GM23338 (cell line): ENCODE results near the gene TM7SF2. TPM values are rescaled to one million over a fixed set of nuclear protein-coding genes. Genes with fewer than 3 reads are reported as not detected.

Experiments
- ATAC-seq: fragments of 200-7000 bp; cut with Tn5 transposase; 3 replicates; pipeline ENCODE4 v1.9.1; 2020
- DNase-seq: peaks from one replicate; pipeline ENCODE4 v3.0.0-alpha.2; 2015; ENCODE audit warnings: low spot score
- H2AFZ ChIP-seq: fragments of 200-600 bp; sonication (generic); 2 replicates; pipeline ENCODE4 v1.8.0; 2016; ENCODE audit warnings: antibody characterized with exemption, mild to moderate bottlenecking, moderate library complexity
- H3F3A ChIP-seq: fragments of 200-600 bp; sonication (generic); replicated peaks from 2 replicates; pipeline ENCODE4 v1.8.0; 2017; ENCODE audit warnings: antibody characterized with exemption, mixed run types, low read depth
- H3K27ac ChIP-seq: fragments of 200-600 bp; sonication (generic); 2 replicates; pipeline ENCODE4 v1.6.1; 2016; ENCODE audit warnings: low read depth
- H3K27me3 ChIP-seq: fragments of 200-600 bp; sonication (generic); 2 replicates; pipeline ENCODE4 v1.8.0; 2016; ENCODE audit warnings: mild to moderate bottlenecking, mixed run types, moderate library complexity; ENCODE audit not compliant: insufficient read depth
- H3K36me3 ChIP-seq: fragments of 200-600 bp; sonication (generic); 2 replicates; pipeline ENCODE4 v1.8.0; 2016; ENCODE audit warnings: mild to moderate bottlenecking; ENCODE audit not compliant: insufficient read depth
- H3K4me1 ChIP-seq: fragments of 200-600 bp; sonication (generic); 2 replicates; pipeline ENCODE4 v1.8.0; 2016; ENCODE audit warnings: mild to moderate bottlenecking, moderate library complexity; ENCODE audit not compliant: insufficient read depth
- H3K4me2 ChIP-seq: fragments of 200-600 bp; sonication (generic); 2 replicates; pipeline ENCODE4 v1.7.1; 2017; ENCODE audit warnings: mixed run types
- H3K4me3 ChIP-seq: fragments of 200-600 bp; sonication (generic); 2 replicates; pipeline ENCODE4 v1.6.1; 2016; ENCODE audit warnings: mixed run types
- H3K79me2 ChIP-seq: fragments of 200-600 bp; sonication (generic); replicated peaks from 2 replicates; pipeline ENCODE4 v1.8.0; 2017; ENCODE audit warnings: mild to moderate bottlenecking; ENCODE audit not compliant: insufficient read depth
- H3K9me2 ChIP-seq: fragments of 200-600 bp; sonication (generic); 2 replicates; pipeline ENCODE4 v1.8.0; 2017; ENCODE audit not compliant: insufficient read depth
- H4K20me1 ChIP-seq: fragments of 200-600 bp; sonication (generic); replicated peaks from 2 replicates; pipeline ENCODE4 v1.8.0; 2017; ENCODE audit warnings: mild to moderate bottlenecking; ENCODE audit not compliant: insufficient read depth
- H3K27ac Mint-ChIP-seq: 2 replicates; pipeline ENCODE4 v1.8.0; 2020; ENCODE audit warnings: inconsistent platforms, mild to moderate bottlenecking, moderate library complexity, mixed read lengths
- H3K27me3 Mint-ChIP-seq: 3 replicates; pipeline ENCODE4 v1.8.0; 2022; ENCODE audit warnings: low read depth, mild to moderate bottlenecking, moderate library complexity, mixed read lengths, inconsistent platforms; ENCODE audit not compliant: insufficient read depth, poor library complexity
- H3K36me3 Mint-ChIP-seq: 3 replicates; pipeline ENCODE4 v1.8.0; 2021; ENCODE audit warnings: low read depth, mild to moderate bottlenecking, inconsistent platforms, moderate library complexity, mixed read lengths
- H3K4me1 Mint-ChIP-seq: 3 replicates; pipeline ENCODE4 v1.8.0; 2020; ENCODE audit warnings: mild to moderate bottlenecking, inconsistent platforms, mixed read lengths
- H3K4me3 Mint-ChIP-seq: 3 replicates; pipeline ENCODE4 v1.8.0; 2021; ENCODE audit warnings: moderate library complexity, mild to moderate bottlenecking, inconsistent platforms, mixed read lengths
- H3K9me3 Mint-ChIP-seq: 3 replicates; pipeline ENCODE4 v1.8.0; 2020; ENCODE audit warnings: moderate library complexity, mild to moderate bottlenecking, inconsistent platforms, mixed read lengths
- CTCF ChIP-seq, 2 experiments: fragments of 200-600 bp in 1 of 2; sonication (generic) in 1 of 2; conservative IDR thresholded peaks; 2 replicates each; pipeline versions ENCODE4 v1.5.1 to v1.6.1; 2016 to 2017; ENCODE audit warnings: antibody characterized with exemption in 2 of 2, low read depth in 2 of 2, mild to moderate bottlenecking in 2 of 2, moderate library complexity in 1 of 2
- EZH2 ChIP-seq: fragments of 200-600 bp; sonication (generic); IDR thresholded peaks from one replicate; pipeline ENCODE4 v1.8.0; 2017; ENCODE audit warnings: antibody characterized with exemption, mild to moderate bottlenecking, low read depth; ENCODE audit not compliant: unreplicated experiment
- EZH2phosphoT487 ChIP-seq: fragments of 200-600 bp; sonication (generic); IDR thresholded peaks from one replicate; pipeline ENCODE4 v1.8.1; 2018; ENCODE audit warnings: antibody characterized with exemption; ENCODE audit not compliant: unreplicated experiment
- JUNB ChIP-seq: IDR thresholded peaks from one replicate; pipeline ENCODE4 v1.6.1; 2016; ENCODE audit warnings: antibody characterized with exemption; ENCODE audit not compliant: unreplicated experiment
- NANOG ChIP-seq: IDR thresholded peaks from 2 replicates; pipeline ENCODE4 v1.6.1; 2016; ENCODE audit warnings: antibody characterized with exemption, borderline replicate concordance
- POLR2AphosphoS5 ChIP-seq: IDR thresholded peaks from 2 replicates; pipeline ENCODE4 v1.6.1; 2016; ENCODE audit warnings: antibody characterized with exemption, low read depth
- REST ChIP-seq: IDR thresholded peaks from one replicate; pipeline ENCODE4 v1.6.1; 2018; ENCODE audit warnings: antibody characterized with exemption; ENCODE audit not compliant: unreplicated experiment
- STAT1 ChIP-seq: IDR thresholded peaks from one replicate; pipeline ENCODE4 v1.6.1; 2016; ENCODE audit warnings: antibody characterized with exemption; ENCODE audit not compliant: unreplicated experiment
- ZNF331 ChIP-seq: fragments of 250-450 bp; sonication (Bioruptor Pico); IDR thresholded peaks from 2 replicates; pipeline ENCODE4 v1.5.0; 2020; ENCODE audit warnings: low read depth, mild to moderate bottlenecking, moderate library complexity
- polyA plus RNA-seq: library from polyadenylated mRNA; unstranded; fragments of >200 nt; fragmentation: Nextera tagmentation; extraction: Ambion mirVana; gene quantifications from 2 replicates; pipeline ENCODE4 v1.2.1, GENCODE V29; 2016
- total RNA-seq: library from RNA; depleted of rRNA; stranded (reverse); fragments of >200 nt; shearing (Covaris generic); gene quantifications from 2 replicates; pipeline ENCODE4 v1.2.3, GENCODE V29; 2014
- TF ChIP-seq, protein P1 (sequence below): fragments of 250-450 bp; sonication (Bioruptor Pico); IDR thresholded peaks from 2 replicates; pipeline ENCODE4 v1.5.0; 2020; ENCODE audit warnings: mild to moderate bottlenecking, moderate library complexity

The TM7SF2 gene
- total and polyA plus RNA-seq, 2 experiments from 2014 or later = 43.5 to 82.3 TPM

DNA sequence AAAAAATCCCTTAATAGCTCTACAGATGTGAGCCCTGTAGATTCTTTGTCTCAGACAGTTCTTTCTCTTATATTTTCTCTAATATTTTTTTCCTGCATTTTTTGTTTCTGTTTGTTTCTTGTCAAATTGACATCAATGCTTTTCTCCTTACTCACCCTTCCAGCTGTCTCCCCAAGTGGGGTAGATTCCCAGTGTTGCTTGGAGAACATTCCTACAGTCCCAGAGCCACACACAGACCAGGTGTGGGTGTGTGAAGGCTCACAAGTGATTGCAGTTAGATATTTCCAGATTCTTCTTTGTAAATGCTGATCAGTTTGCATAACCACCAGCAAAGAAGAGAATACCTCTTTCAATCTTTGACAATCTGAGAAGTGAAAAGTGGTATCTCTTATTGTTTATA, 8.2 kb upstream of the TM7SF2 start (continued):
- TF ChIP-seq, protein P1, sequence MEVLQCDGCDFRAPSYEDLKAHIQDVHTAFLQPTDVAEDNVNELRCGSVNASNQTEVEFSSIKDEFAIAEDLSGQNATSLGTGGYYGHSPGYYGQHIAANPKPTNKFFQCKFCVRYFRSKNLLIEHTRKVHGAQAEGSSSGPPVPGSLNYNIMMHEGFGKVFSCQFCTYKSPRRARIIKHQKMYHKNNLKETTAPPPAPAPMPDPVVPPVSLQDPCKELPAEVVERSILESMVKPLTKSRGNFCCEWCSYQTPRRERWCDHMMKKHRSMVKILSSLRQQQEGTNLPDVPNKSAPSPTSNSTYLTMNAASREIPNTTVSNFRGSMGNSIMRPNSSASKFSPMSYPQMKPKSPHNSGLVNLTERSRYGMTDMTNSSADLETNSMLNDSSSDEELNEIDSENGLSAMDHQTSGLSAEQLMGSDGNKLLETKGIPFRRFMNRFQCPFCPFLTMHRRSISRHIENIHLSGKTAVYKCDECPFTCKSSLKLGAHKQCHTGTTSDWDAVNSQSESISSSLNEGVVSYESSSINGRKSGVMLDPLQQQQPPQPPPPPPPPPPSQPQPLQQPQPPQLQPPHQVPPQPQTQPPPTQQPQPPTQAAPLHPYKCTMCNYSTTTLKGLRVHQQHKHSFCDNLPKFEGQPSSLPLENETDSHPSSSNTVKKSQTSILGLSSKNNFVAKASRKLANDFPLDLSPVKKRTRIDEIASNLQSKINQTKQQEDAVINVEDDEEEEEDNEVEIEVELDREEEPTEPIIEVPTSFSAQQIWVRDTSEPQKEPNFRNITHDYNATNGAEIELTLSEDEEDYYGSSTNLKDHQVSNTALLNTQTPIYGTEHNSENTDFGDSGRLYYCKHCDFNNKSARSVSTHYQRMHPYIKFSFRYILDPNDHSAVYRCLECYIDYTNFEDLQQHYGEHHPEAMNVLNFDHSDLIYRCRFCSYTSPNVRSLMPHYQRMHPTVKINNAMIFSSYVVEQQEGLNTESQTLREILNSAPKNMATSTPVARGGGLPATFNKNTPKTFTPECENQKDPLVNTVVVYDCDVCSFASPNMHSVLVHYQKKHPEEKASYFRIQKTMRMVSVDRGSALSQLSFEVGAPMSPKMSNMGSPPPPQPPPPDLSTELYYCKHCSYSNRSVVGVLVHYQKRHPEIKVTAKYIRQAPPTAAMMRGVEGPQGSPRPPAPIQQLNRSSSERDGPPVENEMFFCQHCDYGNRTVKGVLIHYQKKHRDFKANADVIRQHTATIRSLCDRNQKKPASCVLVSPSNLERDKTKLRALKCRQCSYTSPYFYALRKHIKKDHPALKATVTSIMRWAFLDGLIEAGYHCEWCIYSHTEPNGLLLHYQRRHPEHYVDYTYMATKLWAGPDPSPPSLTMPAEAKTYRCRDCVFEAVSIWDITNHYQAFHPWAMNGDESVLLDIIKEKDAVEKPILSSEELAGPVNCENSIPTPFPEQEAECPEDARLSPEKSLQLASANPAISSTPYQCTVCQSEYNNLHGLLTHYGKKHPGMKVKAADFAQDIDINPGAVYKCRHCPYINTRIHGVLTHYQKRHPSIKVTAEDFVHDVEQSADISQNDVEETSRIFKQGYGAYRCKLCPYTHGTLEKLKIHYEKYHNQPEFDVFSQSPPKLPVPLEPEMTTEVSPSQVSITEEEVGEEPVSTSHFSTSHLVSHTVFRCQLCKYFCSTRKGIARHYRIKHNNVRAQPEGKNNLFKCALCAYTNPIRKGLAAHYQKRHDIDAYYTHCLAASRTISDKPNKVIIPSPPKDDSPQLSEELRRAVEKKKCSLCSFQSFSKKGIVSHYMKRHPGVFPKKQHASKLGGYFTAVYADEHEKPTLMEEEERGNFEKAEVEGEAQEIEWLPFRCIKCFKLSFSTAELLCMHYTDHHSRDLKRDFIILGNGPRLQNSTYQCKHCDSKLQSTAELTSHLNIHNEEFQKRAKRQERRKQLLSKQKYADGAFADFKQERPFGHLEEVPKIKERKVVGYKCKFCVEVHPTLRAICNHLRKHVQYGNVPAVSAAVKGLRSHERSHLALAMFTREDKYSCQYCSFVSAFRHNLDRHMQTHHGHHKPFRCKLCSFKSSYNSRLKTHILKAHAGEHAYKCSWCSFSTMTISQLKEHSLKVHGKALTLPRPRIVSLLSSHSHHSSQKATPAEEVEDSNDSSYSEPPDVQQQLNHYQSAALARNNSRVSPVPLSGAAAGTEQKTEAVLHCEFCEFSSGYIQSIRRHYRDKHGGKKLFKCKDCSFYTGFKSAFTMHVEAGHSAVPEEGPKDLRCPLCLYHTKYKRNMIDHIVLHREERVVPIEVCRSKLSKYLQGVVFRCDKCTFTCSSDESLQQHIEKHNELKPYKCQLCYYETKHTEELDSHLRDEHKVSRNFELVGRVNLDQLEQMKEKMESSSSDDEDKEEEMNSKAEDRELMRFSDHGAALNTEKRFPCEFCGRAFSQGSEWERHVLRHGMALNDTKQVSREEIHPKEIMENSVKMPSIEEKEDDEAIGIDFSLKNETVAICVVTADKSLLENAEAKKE = no peak

GRCh38 chr11:65104628-65105027, 7.0 kb upstream of the TM7SF2 start:
- Histone ChIP-seq H3K4me1 (no peaks in the 10 kb centered on the region; the same call in 1 of the 2 replicates), H2AFZ (no peak overlapping the region), H3K4me2 (no peak overlapping the region), H3F3A (0 out of 2 replicates have a peak, but pooled peaks cover under 1% of the 10 kb centered on the region), H3K27me3 (no peaks in the 10 kb centered on the region), H3K36me3 (0 out of 2 replicates have a peak, but pooled peaks cover 7% of the 10 kb centered on the region), H3K79me2 (peaks cover 20% of the 10 kb centered on the region), H3K9me2 (no peaks in the 10 kb centered on the region), H3K27ac (no peak overlapping the region), H4K20me1 (peaks cover 2% of the 10 kb centered on the region; the same call in 1 of the 2 replicates), H3K4me3 (no peak overlapping the region)
- DNase-seq (no peak), ATAC-seq (no peak)
- peaks cover 7% of the 10 kb centered on the region; the same call in 1 of the 3 replicates for H3K36me3 Mint-ChIP-seq
- peaks cover 2% of the 10 kb centered on the region for H3K27me3 Mint-ChIP-seq
- H3K27ac Mint-ChIP-seq = no peak overlapping the region
- H3K9me3 Mint-ChIP-seq = no peaks in the 10 kb centered on the region; the same call in 1 of the 3 replicates
- H3K4me1 Mint-ChIP-seq = no peaks in the 10 kb centered on the region; the same call in 2 of the 3 replicates
- H3K4me3 Mint-ChIP-seq = no peak overlapping the region
- TF ChIP-seq EZH2 (no peak), REST (no peak), EZH2phosphoT487 (no peak), ZNF331 (no peak), STAT1 (no peak), NANOG (no peak), POLR2AphosphoS5 (no peak), CTCF (conservative IDR thresholded peaks at IDR 0.05; ENCODE audit: low read depth in 2 of 2) (no peak), JUNB (no peak)
